HCT116 (cell line): ENCODE data around the gene BOD1L1.

Experiments
- EZH2phosphoT487 ChIP-seq: fragments of 200-600 bp; IDR thresholded peaks from 2 replicates; pipeline ENCODE4 v1.6.1; 2018; ENCODE audit warnings: antibody characterized with exemption, borderline replicate concordance
- POLR2A ChIP-seq: IDR thresholded peaks from 2 replicates; pipeline ENCODE4 v1.7.0; 2011; ENCODE audit warnings: borderline replicate concordance; ENCODE audit not compliant: insufficient read depth, insufficient read length; ENCODE audit errors: extremely low read depth
- SRF ChIP-seq: IDR thresholded peaks from 2 replicates; pipeline ENCODE4 v1.6.1; 2012; ENCODE audit warnings: low read depth

GRCh38 chr4:13523105-13523477, 104.4 kb downstream of the BOD1L1 start:
- no peak for TF ChIP-seq SRF
- no peak for TF ChIP-seq POLR2A
- TF ChIP-seq EZH2phosphoT487 = no peak
